ENCODE results near the gene DEDD.

The DEDD gene

DNA sequence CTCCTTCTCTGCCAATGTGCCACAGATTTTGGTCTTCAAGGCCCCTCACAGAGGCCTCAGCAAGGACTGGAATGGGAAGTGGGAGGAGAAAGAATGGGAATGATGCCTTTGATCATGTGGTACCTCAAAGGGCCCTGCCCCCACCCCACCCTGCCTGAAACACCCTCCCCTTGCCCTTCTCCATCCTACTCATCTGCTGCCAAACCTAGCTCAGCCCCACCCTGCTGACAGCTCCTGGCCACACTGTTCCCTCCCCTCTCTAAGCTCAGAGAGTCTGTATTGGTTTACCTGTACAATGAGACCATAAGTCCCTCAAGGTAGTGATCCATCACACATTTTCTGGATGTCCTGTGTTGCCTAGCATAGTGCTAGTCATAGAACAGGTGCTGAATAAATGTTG is 56.1 kb downstream of the DEDD start:
- no peaks in the 10 kb centered on the region for H3K9me3 ChIP-seq (ENCODE audit: insufficient read depth, low read length)
- TF ChIP-seq EZH2phosphoT487 (IDR thresholded peaks at IDR 0.05; ENCODE audit: low read depth), result no peak
- TF ChIP-seq, protein P1, sequence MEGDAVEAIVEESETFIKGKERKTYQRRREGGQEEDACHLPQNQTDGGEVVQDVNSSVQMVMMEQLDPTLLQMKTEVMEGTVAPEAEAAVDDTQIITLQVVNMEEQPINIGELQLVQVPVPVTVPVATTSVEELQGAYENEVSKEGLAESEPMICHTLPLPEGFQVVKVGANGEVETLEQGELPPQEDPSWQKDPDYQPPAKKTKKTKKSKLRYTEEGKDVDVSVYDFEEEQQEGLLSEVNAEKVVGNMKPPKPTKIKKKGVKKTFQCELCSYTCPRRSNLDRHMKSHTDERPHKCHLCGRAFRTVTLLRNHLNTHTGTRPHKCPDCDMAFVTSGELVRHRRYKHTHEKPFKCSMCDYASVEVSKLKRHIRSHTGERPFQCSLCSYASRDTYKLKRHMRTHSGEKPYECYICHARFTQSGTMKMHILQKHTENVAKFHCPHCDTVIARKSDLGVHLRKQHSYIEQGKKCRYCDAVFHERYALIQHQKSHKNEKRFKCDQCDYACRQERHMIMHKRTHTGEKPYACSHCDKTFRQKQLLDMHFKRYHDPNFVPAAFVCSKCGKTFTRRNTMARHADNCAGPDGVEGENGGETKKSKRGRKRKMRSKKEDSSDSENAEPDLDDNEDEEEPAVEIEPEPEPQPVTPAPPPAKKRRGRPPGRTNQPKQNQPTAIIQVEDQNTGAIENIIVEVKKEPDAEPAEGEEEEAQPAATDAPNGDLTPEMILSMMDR (IDR thresholded peaks at IDR 0.05; ENCODE audit: low read depth, low read length), result no peak
- H4K20me1 ChIP-seq (ENCODE audit: insufficient read depth, low read length), result no peaks in the 10 kb centered on the region
- peaks cover 6% of the 10 kb centered on the region; the same call in 1 of the 2 replicates for H3K4me1 ChIP-seq (ENCODE audit: low read length)
- no peaks in the 10 kb centered on the region for H3K36me3 ChIP-seq (replicated peaks; ENCODE audit: low read depth, low read length)
- H3K9ac ChIP-seq (ENCODE audit: low read length), result no peak overlapping the region
- H2AFZ ChIP-seq (ENCODE audit: low read depth, low read length), result no peak overlapping the region
- no peaks in the 10 kb centered on the region for H3K79me2 ChIP-seq (ENCODE audit: low read length)
- no peak overlapping the region for H3K4me3 ChIP-seq (ENCODE audit: low read length)
- no peak overlapping the region for H3K27ac ChIP-seq (ENCODE audit: low read length)
- no peaks in the 10 kb centered on the region for H3K27me3 ChIP-seq (ENCODE audit: low read depth, low read length)
- no peak overlapping the region for H3K4me2 ChIP-seq (ENCODE audit: low read length)

DNA sequence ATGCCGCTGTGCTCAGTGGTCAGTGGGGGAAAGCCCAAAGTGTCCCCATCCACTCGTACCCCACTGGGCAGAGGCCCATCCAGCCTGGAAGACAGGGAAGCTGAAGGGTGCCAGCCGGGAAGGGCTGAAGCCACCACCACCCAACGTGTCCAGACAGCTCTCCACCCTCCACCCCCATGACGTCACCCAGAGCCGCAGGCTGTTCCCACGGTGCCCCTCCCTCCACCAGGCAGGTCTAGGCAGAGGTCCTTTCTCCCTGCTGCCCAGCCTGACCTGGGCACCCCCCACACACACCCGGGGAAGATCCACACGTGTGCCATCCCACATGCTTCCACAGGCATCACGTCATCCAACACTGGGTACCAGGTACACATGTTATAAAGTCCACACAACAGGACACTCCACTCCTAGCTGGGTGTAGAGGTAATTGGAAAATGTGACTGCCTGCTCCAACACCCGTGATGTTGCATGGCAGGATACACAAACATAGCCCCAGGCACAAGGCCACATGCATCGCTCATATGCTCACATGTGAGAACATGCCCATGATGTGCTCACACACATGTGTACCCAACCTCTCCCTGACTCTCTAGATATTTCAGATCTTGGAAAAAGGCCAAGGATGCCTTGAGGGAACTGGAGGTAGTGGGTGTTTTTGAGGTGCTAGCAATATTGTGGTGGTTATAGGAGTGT is 57.6 kb downstream of the DEDD start:
- peaks cover 22% of the 10 kb centered on the region for H3K4me1 ChIP-seq (ENCODE audit: low read length)
- no peaks in the 10 kb centered on the region for H3K36me3 ChIP-seq (replicated peaks; ENCODE audit: low read depth, low read length)
- H3K27ac ChIP-seq (ENCODE audit: low read length), result no peak overlapping the region
- H3K9ac ChIP-seq (ENCODE audit: low read length), result no peak overlapping the region
- no peak for TF ChIP-seq EZH2phosphoT487 (IDR thresholded peaks at IDR 0.05; ENCODE audit: low read depth)
- TF ChIP-seq, protein P1 (IDR thresholded peaks at IDR 0.05; ENCODE audit: low read depth, low read length), result no peak
- no peaks in the 10 kb centered on the region for H3K27me3 ChIP-seq (ENCODE audit: low read depth, low read length)
- no peak overlapping the region for H3K4me3 ChIP-seq (ENCODE audit: low read length)
- no peak overlapping the region for H3K4me2 ChIP-seq (ENCODE audit: low read length)
- H3K9me3 ChIP-seq (ENCODE audit: insufficient read depth, low read length), result no peaks in the 10 kb centered on the region
- no peaks in the 10 kb centered on the region for H3K79me2 ChIP-seq (ENCODE audit: low read length)
- H4K20me1 ChIP-seq (ENCODE audit: insufficient read depth, low read length), result no peaks in the 10 kb centered on the region
- no peak overlapping the region for H2AFZ ChIP-seq (ENCODE audit: low read depth, low read length)

DNA sequence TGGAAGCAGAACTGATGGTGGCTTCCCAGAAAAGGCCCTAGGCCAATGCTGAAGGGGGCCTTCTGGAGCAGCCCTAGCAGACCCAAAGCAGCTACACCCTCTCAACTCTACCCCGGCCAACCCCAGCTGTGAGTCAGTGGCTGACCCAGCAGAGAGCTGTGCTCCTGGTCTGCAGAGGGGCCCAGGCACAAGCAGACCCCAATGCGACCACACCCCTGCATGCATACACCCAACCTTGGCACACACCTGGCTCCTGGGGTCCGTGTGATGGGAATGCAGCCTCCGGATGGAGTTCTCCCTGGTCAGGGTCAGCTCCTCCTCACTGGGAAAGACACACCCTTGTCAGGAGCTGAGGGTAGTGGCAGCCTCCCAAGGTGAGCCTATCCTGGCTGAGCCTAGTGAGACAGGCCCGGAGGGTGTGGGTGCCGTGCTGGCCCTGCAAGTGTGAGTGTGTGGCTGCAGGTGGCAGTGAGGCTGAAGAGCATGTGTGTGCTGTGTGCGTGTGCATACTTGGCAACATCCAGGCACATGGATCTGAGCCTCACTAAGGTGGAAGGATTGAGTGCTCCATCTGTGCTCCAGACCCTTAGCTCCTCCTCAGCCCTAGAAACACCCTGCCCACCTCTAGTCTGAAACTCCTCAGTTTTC is 58.9 kb downstream of the DEDD start:
- no peak overlapping the region for H2AFZ ChIP-seq (ENCODE audit: low read depth, low read length)
- H3K9me3 ChIP-seq (ENCODE audit: insufficient read depth, low read length), result no peaks in the 10 kb centered on the region
- TF ChIP-seq, protein P1 (IDR thresholded peaks at IDR 0.05; ENCODE audit: low read depth, low read length), result no peak
- TF ChIP-seq EZH2phosphoT487 (IDR thresholded peaks at IDR 0.05; ENCODE audit: low read depth), result no peak
- H3K36me3 ChIP-seq (replicated peaks; ENCODE audit: low read depth, low read length), result no peaks in the 10 kb centered on the region
- H3K79me2 ChIP-seq (ENCODE audit: low read length), result peaks cover 12% of the 10 kb centered on the region
- H3K4me2 ChIP-seq (ENCODE audit: low read length), result no peak overlapping the region
- no peak overlapping the region for H3K9ac ChIP-seq (ENCODE audit: low read length)
- no peaks in the 10 kb centered on the region for H4K20me1 ChIP-seq (ENCODE audit: insufficient read depth, low read length)
- no peak overlapping the region for H3K27ac ChIP-seq (ENCODE audit: low read length)
- peaks cover 22% of the 10 kb centered on the region for H3K4me1 ChIP-seq (ENCODE audit: low read length)
- no peaks in the 10 kb centered on the region for H3K27me3 ChIP-seq (ENCODE audit: low read depth, low read length)
- no peak overlapping the region for H3K4me3 ChIP-seq (ENCODE audit: low read length)

DNA sequence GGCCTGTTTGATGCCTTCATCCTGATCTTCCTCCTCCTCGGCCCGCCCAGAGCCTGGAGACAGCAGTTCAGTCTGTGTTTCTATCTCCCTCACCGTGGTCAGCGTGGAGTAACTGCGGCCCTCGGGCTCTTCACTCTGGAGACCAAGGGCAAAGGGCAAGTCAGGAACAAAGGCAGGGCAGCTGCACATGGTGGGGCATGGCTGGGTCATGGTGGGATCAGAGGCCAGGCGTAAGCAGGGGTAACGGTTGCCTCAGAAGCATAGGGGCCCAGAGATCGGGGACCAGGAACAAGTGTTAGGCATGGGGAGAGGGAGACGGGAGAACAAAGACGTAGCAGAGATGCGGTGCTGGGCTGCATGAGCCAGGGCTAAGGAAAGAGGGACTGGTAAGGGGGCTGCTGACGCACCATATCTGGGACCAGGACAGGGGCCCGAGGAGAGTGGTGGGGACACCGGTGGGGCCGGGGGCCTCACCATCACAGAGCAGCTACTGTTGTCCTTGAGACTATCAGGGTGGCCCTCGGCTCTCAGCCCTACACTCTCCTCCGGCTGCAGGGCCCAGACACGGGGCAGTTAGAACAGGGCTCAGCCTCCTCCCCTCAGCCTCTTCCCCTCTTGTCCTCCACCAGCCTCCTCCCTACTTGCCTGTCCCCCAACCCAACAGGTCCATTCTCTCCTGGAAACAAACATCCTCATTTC is 59.6 kb downstream of the DEDD start:
- H3K9me3 ChIP-seq (ENCODE audit: insufficient read depth, low read length), result no peaks in the 10 kb centered on the region
- no peak overlapping the region for H3K4me3 ChIP-seq (ENCODE audit: low read length)
- no peak overlapping the region for H2AFZ ChIP-seq (ENCODE audit: low read depth, low read length)
- TF ChIP-seq, protein P1 (IDR thresholded peaks at IDR 0.05; ENCODE audit: low read depth, low read length), result no peak
- TF ChIP-seq EZH2phosphoT487 (IDR thresholded peaks at IDR 0.05; ENCODE audit: low read depth), result no peak
- no peak overlapping the region for H3K27ac ChIP-seq (ENCODE audit: low read length)
- H4K20me1 ChIP-seq (ENCODE audit: insufficient read depth, low read length), result peaks cover 3% of the 10 kb centered on the region
- H3K4me1 ChIP-seq (ENCODE audit: low read length), result peaks cover 25% of the 10 kb centered on the region
- H3K4me2 ChIP-seq (ENCODE audit: low read length), result no peak overlapping the region
- H3K79me2 ChIP-seq (ENCODE audit: low read length), result peaks cover 19% of the 10 kb centered on the region
- peaks cover 2% of the 10 kb centered on the region for H3K36me3 ChIP-seq (replicated peaks; ENCODE audit: low read depth, low read length)
- no peaks in the 10 kb centered on the region for H3K27me3 ChIP-seq (ENCODE audit: low read depth, low read length)
- H3K9ac ChIP-seq (ENCODE audit: low read length), result no peak overlapping the region

Data from OCI-LY3 (cell line).